ENCODE results near the gene PMP22.
"Not testable (repeated sequence)": the region's sequence is repeated elsewhere in the genome, so short reads cannot be mapped to it uniquely, and the experiment has no call there.

PMP22 gene

GRCh38 chr17:15216481-15216880 lies 48.6 kb downstream of the PMP22 start:
- Histone ChIP-seq H3K36me3 (ENCODE audit: control insufficient read depth, insufficient read depth, low read length) (no peaks in the 10 kb centered on the region), H3K27me3 (replicated peaks; ENCODE audit: control insufficient read depth, insufficient read depth, low read length) (no peaks in the 10 kb centered on the region), H3K4me3 (replicated peaks; ENCODE audit: low read depth, low read length) (no peak overlapping the region)
- TF ChIP-seq CTCF (IDR thresholded peaks at IDR 0.05; ENCODE audit: insufficient read depth, low read length, poor library complexity, severe bottlenecking) = no peak
- no peak for DNase-seq (ENCODE audit: extremely low read depth, insufficient read length)

GRCh38 chr17:15213381-15214087 lies 51.6 kb downstream of the PMP22 start:
- DNase-seq (ENCODE audit: extremely low read depth, insufficient read length) = no peak
- no peak overlapping the region for H3K4me3 ChIP-seq (replicated peaks; ENCODE audit: low read depth, low read length)
- H3K36me3 ChIP-seq (ENCODE audit: control insufficient read depth, insufficient read depth, low read length) = no peaks in the 10 kb centered on the region
- H3K27me3 ChIP-seq (replicated peaks; ENCODE audit: control insufficient read depth, insufficient read depth, low read length) = no peaks in the 10 kb centered on the region
- TF ChIP-seq CTCF (IDR thresholded peaks at IDR 0.05; ENCODE audit: insufficient read depth, low read length, poor library complexity, severe bottlenecking) = no peak

- no peak overlapping the region for H3K4me3 ChIP-seq (replicated peaks; ENCODE audit: low read depth, low read length)
- TF ChIP-seq CTCF (IDR thresholded peaks at IDR 0.05; ENCODE audit: insufficient read depth, low read length, poor library complexity, severe bottlenecking) = no peak
- no peaks in the 10 kb centered on the region for H3K36me3 ChIP-seq (ENCODE audit: control insufficient read depth, insufficient read depth, low read length)
- no peak for DNase-seq (ENCODE audit: extremely low read depth, insufficient read length)
- no peaks in the 10 kb centered on the region for H3K27me3 ChIP-seq (replicated peaks; ENCODE audit: control insufficient read depth, insufficient read depth, low read length)
Observed at GRCh38 chr17:15210247-15210646, 54.9 kb downstream of the PMP22 start.

- not testable (repeated sequence) for H3K27me3 ChIP-seq (replicated peaks; ENCODE audit: control insufficient read depth, insufficient read depth, low read length); H3K36me3 ChIP-seq (ENCODE audit: control insufficient read depth, insufficient read depth, low read length); H3K4me3 ChIP-seq (replicated peaks; ENCODE audit: low read depth, low read length); DNase-seq (ENCODE audit: extremely low read depth, insufficient read length)
Observed at GRCh38 chr17:15203062-15203461, 62.1 kb downstream of the PMP22 start.

- H3K27me3 ChIP-seq (replicated peaks; ENCODE audit: control insufficient read depth, insufficient read depth, low read length); H3K4me3 ChIP-seq (replicated peaks; ENCODE audit: low read depth, low read length); H3K36me3 ChIP-seq (ENCODE audit: control insufficient read depth, insufficient read depth, low read length); DNase-seq (ENCODE audit: extremely low read depth, insufficient read length): not testable (repeated sequence)
Observed at GRCh38 chr17:15200574-15200973, 64.6 kb downstream of the PMP22 start.

GRCh38 chr17:15197229-15197628 lies 67.9 kb downstream of the PMP22 start:
- Histone ChIP-seq H3K4me3 (replicated peaks; ENCODE audit: low read depth, low read length) (no peak overlapping the region), H3K27me3 (replicated peaks; ENCODE audit: control insufficient read depth, insufficient read depth, low read length) (no peaks in the 10 kb centered on the region), H3K36me3 (ENCODE audit: control insufficient read depth, insufficient read depth, low read length) (no peaks in the 10 kb centered on the region)
- DNase-seq (ENCODE audit: extremely low read depth, insufficient read length) = no peak
- TF ChIP-seq CTCF (IDR thresholded peaks at IDR 0.05; ENCODE audit: insufficient read depth, low read length, poor library complexity, severe bottlenecking) = no peak

- Histone ChIP-seq H3K4me3 (replicated peaks; ENCODE audit: low read depth, low read length) (no peak overlapping the region), H3K27me3 (replicated peaks; ENCODE audit: control insufficient read depth, insufficient read depth, low read length) (no peaks in the 10 kb centered on the region), H3K36me3 (ENCODE audit: control insufficient read depth, insufficient read depth, low read length) (no peaks in the 10 kb centered on the region)
- DNase-seq (ENCODE audit: extremely low read depth, insufficient read length) = no peak
- TF ChIP-seq CTCF (IDR thresholded peaks at IDR 0.05; ENCODE audit: insufficient read depth, low read length, poor library complexity, severe bottlenecking) = no peak
Observed at GRCh38 chr17:15194859-15195277, 70.3 kb downstream of the PMP22 start.

Measured in GM06990 (cell line).